ENCODE measurements around the gene SEMA3B.

The SEMA3B gene

DNA sequence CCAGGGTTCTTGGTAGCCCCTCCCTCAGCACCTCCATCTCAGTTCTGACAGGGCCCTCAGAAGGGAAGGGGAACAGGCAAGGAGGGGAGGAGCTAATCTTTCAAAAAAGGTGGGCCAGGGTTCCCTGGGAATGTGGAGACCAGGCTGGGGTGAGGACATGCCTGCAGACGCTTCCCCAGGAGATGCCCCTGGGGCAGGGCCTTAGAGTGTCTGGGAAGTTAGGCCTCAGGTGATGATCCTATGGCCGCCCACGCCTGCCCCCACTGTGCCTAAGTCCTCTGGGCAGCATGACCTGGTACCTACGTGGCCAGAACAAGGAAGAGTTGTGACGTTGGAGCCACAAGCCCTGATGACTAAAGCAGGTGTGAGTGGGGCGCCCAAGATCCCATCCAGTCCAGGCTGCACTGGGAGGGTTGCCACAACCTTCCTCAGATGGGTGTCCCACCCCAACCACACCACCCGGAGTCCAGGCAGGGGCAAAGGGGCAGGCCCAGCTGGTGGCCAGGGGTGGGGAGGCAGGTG, 3.9 kb upstream of the SEMA3B start:
- Histone ChIP-seq H3K4me2 (ENCODE audit: low read length) (no peak overlapping the region), H3K9me2 (replicated peaks; ENCODE audit: control insufficient read depth, low read length) (no peaks in the 10 kb centered on the region), H3K36me3 (ENCODE audit: control insufficient read depth, low read length) (no peaks in the 10 kb centered on the region), H4K20me1 (ENCODE audit: control insufficient read depth, insufficient read depth, low read depth, low read length) (no peaks in the 10 kb centered on the region), H3K79me2 (ENCODE audit: control insufficient read depth, low read length) (no peaks in the 10 kb centered on the region), H3K9me3 (ENCODE audit: control insufficient read depth, insufficient read depth, low read length) (no peaks in the 10 kb centered on the region), H3F3A (ENCODE audit: control insufficient read depth, insufficient read depth) (no peaks in the 10 kb centered on the region), H3K4me1 (ENCODE audit: control insufficient read depth, low read length) (peaks cover 5% of the 10 kb centered on the region; the same call in 1 of the 2 replicates), H3K27ac (ENCODE audit: low read depth, low read length) (no peak overlapping the region), H3K27me3 (ENCODE audit: control insufficient read depth, low read length) (peaks cover 31% of the 10 kb centered on the region), H3K4me3 (ENCODE audit: low read length) (no peak overlapping the region)
- no peak for TF ChIP-seq EZH2phosphoT487 (IDR thresholded peaks at IDR 0.05; ENCODE audit: borderline replicate concordance, low read length)
- TF ChIP-seq, protein P1, sequence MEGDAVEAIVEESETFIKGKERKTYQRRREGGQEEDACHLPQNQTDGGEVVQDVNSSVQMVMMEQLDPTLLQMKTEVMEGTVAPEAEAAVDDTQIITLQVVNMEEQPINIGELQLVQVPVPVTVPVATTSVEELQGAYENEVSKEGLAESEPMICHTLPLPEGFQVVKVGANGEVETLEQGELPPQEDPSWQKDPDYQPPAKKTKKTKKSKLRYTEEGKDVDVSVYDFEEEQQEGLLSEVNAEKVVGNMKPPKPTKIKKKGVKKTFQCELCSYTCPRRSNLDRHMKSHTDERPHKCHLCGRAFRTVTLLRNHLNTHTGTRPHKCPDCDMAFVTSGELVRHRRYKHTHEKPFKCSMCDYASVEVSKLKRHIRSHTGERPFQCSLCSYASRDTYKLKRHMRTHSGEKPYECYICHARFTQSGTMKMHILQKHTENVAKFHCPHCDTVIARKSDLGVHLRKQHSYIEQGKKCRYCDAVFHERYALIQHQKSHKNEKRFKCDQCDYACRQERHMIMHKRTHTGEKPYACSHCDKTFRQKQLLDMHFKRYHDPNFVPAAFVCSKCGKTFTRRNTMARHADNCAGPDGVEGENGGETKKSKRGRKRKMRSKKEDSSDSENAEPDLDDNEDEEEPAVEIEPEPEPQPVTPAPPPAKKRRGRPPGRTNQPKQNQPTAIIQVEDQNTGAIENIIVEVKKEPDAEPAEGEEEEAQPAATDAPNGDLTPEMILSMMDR (IDR thresholded peaks at IDR 0.05; ENCODE audit: low read depth, low read length, poor library complexity, severe bottlenecking) = no peak

DNA sequence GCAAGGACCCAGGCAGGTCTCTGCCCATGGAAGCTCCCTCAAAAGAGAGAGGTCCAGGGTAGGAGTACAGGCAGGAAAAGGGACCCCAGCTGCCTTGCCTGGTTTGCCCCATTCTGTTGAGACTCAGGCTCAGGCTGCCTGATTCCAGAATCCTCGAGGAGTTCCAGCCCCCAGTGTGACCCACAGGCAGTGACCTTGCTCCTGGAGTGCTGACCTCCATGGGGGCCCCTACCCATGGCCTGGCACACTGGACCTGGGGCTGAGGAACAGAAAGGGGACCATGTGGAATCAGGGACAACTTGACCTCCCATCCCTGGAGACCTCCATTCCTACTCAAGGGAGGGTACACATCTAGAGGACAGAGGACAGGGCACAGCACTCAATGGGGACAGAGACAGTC, 3.4 kb upstream of the SEMA3B start:
- Histone ChIP-seq H3K36me3 (ENCODE audit: control insufficient read depth, low read length) (no peaks in the 10 kb centered on the region), H3K27ac (ENCODE audit: low read depth, low read length) (no peak overlapping the region), H3K4me3 (ENCODE audit: low read length) (no peak overlapping the region), H3K4me1 (ENCODE audit: control insufficient read depth, low read length) (no peaks in the 10 kb centered on the region), H3K4me2 (ENCODE audit: low read length) (no peak overlapping the region), H3K79me2 (ENCODE audit: control insufficient read depth, low read length) (no peaks in the 10 kb centered on the region), H3K27me3 (ENCODE audit: control insufficient read depth, low read length) (peaks cover 32% of the 10 kb centered on the region), H3F3A (ENCODE audit: control insufficient read depth, insufficient read depth) (no peaks in the 10 kb centered on the region), H4K20me1 (ENCODE audit: control insufficient read depth, insufficient read depth, low read depth, low read length) (no peaks in the 10 kb centered on the region), H3K9me2 (replicated peaks; ENCODE audit: control insufficient read depth, low read length) (no peaks in the 10 kb centered on the region), H3K9me3 (ENCODE audit: control insufficient read depth, insufficient read depth, low read length) (no peaks in the 10 kb centered on the region)
- TF ChIP-seq EZH2phosphoT487 (IDR thresholded peaks at IDR 0.05; ENCODE audit: borderline replicate concordance, low read length) = no peak
- TF ChIP-seq, protein P1 (IDR thresholded peaks at IDR 0.05; ENCODE audit: low read depth, low read length, poor library complexity, severe bottlenecking) = no peak

DNA sequence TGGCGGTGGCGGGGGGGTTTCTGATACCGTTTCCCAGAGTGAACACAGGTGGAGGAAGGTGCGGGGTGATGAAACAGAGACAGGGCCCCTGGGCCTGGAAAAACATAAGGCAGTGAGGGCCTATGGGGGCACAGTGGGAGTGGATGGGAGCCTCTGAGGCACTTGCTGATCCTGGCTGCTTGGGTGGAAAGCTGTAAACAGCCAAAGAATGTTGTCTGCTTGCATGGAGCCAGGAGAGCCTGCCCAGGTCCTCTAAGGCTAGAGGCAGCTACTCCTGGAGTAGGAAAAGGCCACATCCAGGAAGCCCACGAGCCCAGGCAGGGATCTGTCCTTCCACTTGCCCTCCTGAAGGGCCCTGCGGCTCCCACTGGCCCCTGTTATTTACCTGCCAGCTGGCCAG, 2.9 kb upstream of the SEMA3B start:
- Histone ChIP-seq H3K27me3 (ENCODE audit: control insufficient read depth, low read length) (peaks cover 32% of the 10 kb centered on the region), H3K4me2 (ENCODE audit: low read length) (no peak overlapping the region), H3K79me2 (ENCODE audit: control insufficient read depth, low read length) (no peaks in the 10 kb centered on the region), H3K4me3 (ENCODE audit: low read length) (no peak overlapping the region), H3K9me3 (ENCODE audit: control insufficient read depth, insufficient read depth, low read length) (no peaks in the 10 kb centered on the region), H3F3A (ENCODE audit: control insufficient read depth, insufficient read depth) (no peaks in the 10 kb centered on the region), H3K27ac (ENCODE audit: low read depth, low read length) (no peak overlapping the region), H3K9me2 (replicated peaks; ENCODE audit: control insufficient read depth, low read length) (no peaks in the 10 kb centered on the region), H3K4me1 (ENCODE audit: control insufficient read depth, low read length) (no peaks in the 10 kb centered on the region), H3K36me3 (ENCODE audit: control insufficient read depth, low read length) (no peaks in the 10 kb centered on the region), H4K20me1 (ENCODE audit: control insufficient read depth, insufficient read depth, low read depth, low read length) (no peaks in the 10 kb centered on the region)
- no peak for TF ChIP-seq EZH2phosphoT487 (IDR thresholded peaks at IDR 0.05; ENCODE audit: borderline replicate concordance, low read length)
- TF ChIP-seq, protein P1 (IDR thresholded peaks at IDR 0.05; ENCODE audit: low read depth, low read length, poor library complexity, severe bottlenecking) = no peak
